Measurements from ENCODE around the gene PTPRJ. TPM values are rescaled to one million over a fixed set of nuclear protein-coding genes. Genes with fewer than 3 reads are reported as not detected.

PTPRJ gene
- total and polyA plus RNA-seq, 2 donors (not counting 1 experiment from before 2014, with no cell fraction given): 11.2 to 20.0 TPM

DNA sequence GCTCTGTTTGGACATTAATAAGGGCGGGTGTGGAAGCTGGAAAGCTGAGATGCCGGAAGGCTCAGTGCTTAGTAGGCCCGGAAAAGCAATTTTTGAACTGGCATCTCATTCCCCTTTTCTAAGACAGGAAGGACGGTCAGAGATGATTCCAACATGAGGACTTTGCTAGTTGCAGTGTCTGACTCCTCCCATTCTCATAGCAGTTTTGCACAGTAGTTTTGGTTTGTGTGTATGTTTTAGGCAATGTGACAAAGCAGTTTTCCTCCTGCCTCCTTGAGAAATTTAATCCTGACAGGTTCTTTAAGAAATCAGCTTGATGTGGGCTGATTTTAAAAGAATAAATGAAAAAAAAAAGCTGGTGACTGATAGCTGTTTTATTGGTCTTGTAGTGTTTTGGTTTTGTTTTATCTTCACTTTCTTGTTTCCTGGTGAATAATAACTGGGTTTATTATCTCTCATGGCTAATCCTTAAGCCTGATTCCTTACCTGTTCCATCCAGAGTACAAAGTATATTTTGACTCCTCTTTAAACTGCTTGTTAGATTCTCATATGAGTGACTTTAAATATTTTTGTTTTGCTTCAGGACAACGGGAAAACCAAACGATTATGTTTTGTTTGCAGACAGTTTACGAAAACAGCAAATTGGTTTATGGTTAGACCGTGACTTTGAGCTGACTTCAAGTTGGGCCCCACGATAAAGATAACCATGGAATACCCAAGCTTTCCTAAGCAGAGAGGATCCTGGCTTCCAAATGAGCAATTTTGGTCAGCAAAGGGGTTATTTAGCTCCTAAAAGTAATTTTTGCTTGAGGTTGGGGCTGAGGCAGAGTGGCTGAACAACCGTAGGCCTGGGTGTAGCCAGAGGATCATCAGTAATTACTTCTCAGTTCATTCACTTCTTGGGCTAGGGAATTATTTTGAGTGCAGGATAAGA, 3.4 kb downstream of the PTPRJ start:
- Histone ChIP-seq H2AFZ (ENCODE audit: insufficient read depth, low read depth, low read length, poor library complexity, severe bottlenecking) (no peak overlapping the region), H4K20me1 (ENCODE audit: control insufficient read depth, insufficient read depth, low read length, poor library complexity, severe bottlenecking) (no peaks in the 10 kb centered on the region), H3K4me3 (ENCODE audit: control extremely low read depth in 1 of 5, extremely low read depth in 1 of 5, insufficient read depth in 1 of 5, low read depth in 2 of 5, low read length in 4 of 5) (no peak overlapping the region), H3K79me2 (ENCODE audit: control insufficient read depth, insufficient read depth, low read length) (peaks cover 70% of the 10 kb centered on the region), H3K27me3 (replicated peaks in 1 of 4; ENCODE audit: control extremely low read depth in 1 of 4, control insufficient read depth in 3 of 4, insufficient read depth in 4 of 4, low read length in 3 of 4) (no peaks in the 10 kb centered on the region), H3K9ac (ENCODE audit: low read length) (no peak overlapping the region), H3K4me2 (replicated peaks; ENCODE audit: low read depth, low read length, poor library complexity, severe bottlenecking) (peak overlapping the region; percentile 9), H3K27ac (ENCODE audit: low read length in 2 of 2) (no peak overlapping the region), H3K9me3 (ENCODE audit: control extremely low read depth in 1 of 3, control insufficient read depth in 2 of 3, insufficient read depth in 1 of 3, low read length in 2 of 3) (no peaks in the 10 kb centered on the region), H3K36me3 (replicated peaks in 1 of 2; ENCODE audit: control extremely low read depth in 1 of 2, control insufficient read depth in 1 of 2, extremely low read depth in 1 of 2, insufficient read depth in 2 of 2, low read length in 1 of 2) (peaks cover 1 to 2% of the 10 kb centered on the region in 2 experiments), H3K4me1 (ENCODE audit: control insufficient read depth in 2 of 2, insufficient read depth in 2 of 2, low read length in 2 of 2) (peaks cover 49 to 60% of the 10 kb centered on the region in 2 donors)
- H3K27ac Mint-ChIP-seq: peak overlapping the region; percentile 3
- TF ChIP-seq EZH2 (IDR thresholded peaks at IDR 0.05; ENCODE audit: borderline replicate concordance, insufficient read depth, low read depth, low read length, poor library complexity, severe bottlenecking): no peak
- no peak for TF ChIP-seq CTCF (IDR thresholded peaks at IDR 0.05)
- ChIA-PET CTCF (interaction anchor here (1.2 to 3.2 kb wide), 3 partner anchors 12 to 124 kb away, joined by 3 to 18 read pairs (median 4); no protein-coding TSS in a partner anchor), POLR2A (interaction anchor here (0.5 to 0.9 kb wide), 3 partner anchors 18 to 474 kb away, joined by 3 to 5 read pairs (median 4); no protein-coding TSS in a partner anchor)
- H3K9me3 Mint-ChIP-seq (ENCODE audit: insufficient read depth): no peaks in the 10 kb centered on the region
- intact Hi-C loops (cut with micrococcal nuclease): no loop called here
- DNase-seq (no peak), ATAC-seq (ENCODE audit: low read depth) (no peak)
- 93% methylated on average over 7 of the region's 10 CpGs for WGBS (ENCODE audit: insufficient coverage)
- H3K4me3 Mint-ChIP-seq: peak overlapping the region; percentile 26
- H3K4me1 Mint-ChIP-seq: peaks cover 59% of the 10 kb centered on the region
- H3K27me3 Mint-ChIP-seq: no peaks in the 10 kb centered on the region

DNA sequence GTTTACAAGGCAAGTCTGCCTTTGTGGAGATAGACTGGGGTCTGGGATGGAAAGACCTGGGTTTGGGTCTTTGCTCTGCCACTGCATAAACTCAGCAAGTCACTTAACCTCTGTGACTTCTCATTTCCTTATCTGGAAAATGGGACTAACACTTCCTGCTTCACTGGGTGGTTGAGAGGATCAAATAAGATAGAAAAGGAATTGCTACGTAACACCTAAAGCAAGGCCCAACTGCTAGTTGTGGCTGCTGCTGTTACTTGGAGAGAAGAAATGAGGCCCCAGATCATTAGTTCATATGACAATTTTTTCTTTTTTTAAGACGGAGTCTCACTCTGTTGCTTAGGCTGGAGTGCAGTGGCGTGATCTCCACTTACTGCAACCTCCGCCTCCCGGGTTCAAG, 5.9 kb downstream of the PTPRJ start:
- 95% methylated on average over 4 of the region's 5 CpGs for WGBS (ENCODE audit: insufficient coverage)
- H3K27me3 ChIP-seq (replicated peaks in 1 of 4; ENCODE audit: control extremely low read depth in 1 of 4, control insufficient read depth in 3 of 4, insufficient read depth in 4 of 4, low read length in 3 of 4): no peaks in the 10 kb centered on the region
- peak overlapping the region; percentile 15 for H3K27ac Mint-ChIP-seq
- no peak overlapping the region for H3K27ac ChIP-seq (ENCODE audit: low read length in 2 of 2)
- no peak overlapping the region for H2AFZ ChIP-seq (ENCODE audit: insufficient read depth, low read depth, low read length, poor library complexity, severe bottlenecking)
- ChIA-PET CTCF (no interaction called here), POLR2A (no interaction called here)
- peaks cover 53 to 56% of the 10 kb centered on the region in 2 donors for H3K4me1 ChIP-seq (ENCODE audit: control insufficient read depth in 2 of 2, insufficient read depth in 2 of 2, low read length in 2 of 2)
- intact Hi-C loops (cut with micrococcal nuclease): no loop called here
- no peaks in the 10 kb centered on the region for H4K20me1 ChIP-seq (ENCODE audit: control insufficient read depth, insufficient read depth, low read length, poor library complexity, severe bottlenecking)
- ATAC-seq (ENCODE audit: low read depth): no peak
- peaks cover 95% of the 10 kb centered on the region for H3K79me2 ChIP-seq (ENCODE audit: control insufficient read depth, insufficient read depth, low read length)
- peaks cover 1 to 2% of the 10 kb centered on the region in 2 experiments for H3K36me3 ChIP-seq (replicated peaks in 1 of 2; ENCODE audit: control extremely low read depth in 1 of 2, control insufficient read depth in 1 of 2, extremely low read depth in 1 of 2, insufficient read depth in 2 of 2, low read length in 1 of 2)
- H3K9ac ChIP-seq (ENCODE audit: low read length): no peak overlapping the region
- H3K4me3 ChIP-seq (ENCODE audit: control extremely low read depth in 1 of 5, extremely low read depth in 1 of 5, insufficient read depth in 1 of 5, low read depth in 2 of 5, low read length in 4 of 5): no peak overlapping the region
- H3K9me3 ChIP-seq (ENCODE audit: control extremely low read depth in 1 of 3, control insufficient read depth in 2 of 3, insufficient read depth in 1 of 3, low read length in 2 of 3): no peaks in the 10 kb centered on the region
- no peak overlapping the region for H3K4me2 ChIP-seq (replicated peaks; ENCODE audit: low read depth, low read length, poor library complexity, severe bottlenecking)
- no peak overlapping the region for H3K4me3 Mint-ChIP-seq
- peaks cover 64% of the 10 kb centered on the region for H3K4me1 Mint-ChIP-seq
- no peaks in the 10 kb centered on the region for H3K27me3 Mint-ChIP-seq
- H3K9me3 Mint-ChIP-seq (ENCODE audit: insufficient read depth): no peaks in the 10 kb centered on the region
- no peak for DNase-seq
- TF ChIP-seq CTCF (IDR thresholded peaks at IDR 0.05) (no peak), EZH2 (IDR thresholded peaks at IDR 0.05; ENCODE audit: borderline replicate concordance, insufficient read depth, low read depth, low read length, poor library complexity, severe bottlenecking) (no peak)
